Activated T-cell treated with anti-CD3 and anti-CD28 coated beads, Interleukin-2, amount 50 U/mL, for 1 hour (primary cell): ENCODE data around the gene UGGT2.
A peak's percentile ranks its signal among the peaks of the same experiment; 100 is the strongest.
"Not testable (repeated sequence)": the region's sequence is repeated elsewhere in the genome, so short reads cannot be mapped to it uniquely, and the experiment has no call there.

Experiments used
- DNase-seq: peaks from one replicate; pipeline ENCODE4 v3.0.0-alpha.2; 2020

Gene UGGT2

GRCh38 chr13:95882121-95882520 is 171.1 kb downstream of the UGGT2 start:
- no peak for DNase-seq

- DNase-seq: no peak
Observed at GRCh38 chr13:95880331-95880730, 172.9 kb downstream of the UGGT2 start.

DNA sequence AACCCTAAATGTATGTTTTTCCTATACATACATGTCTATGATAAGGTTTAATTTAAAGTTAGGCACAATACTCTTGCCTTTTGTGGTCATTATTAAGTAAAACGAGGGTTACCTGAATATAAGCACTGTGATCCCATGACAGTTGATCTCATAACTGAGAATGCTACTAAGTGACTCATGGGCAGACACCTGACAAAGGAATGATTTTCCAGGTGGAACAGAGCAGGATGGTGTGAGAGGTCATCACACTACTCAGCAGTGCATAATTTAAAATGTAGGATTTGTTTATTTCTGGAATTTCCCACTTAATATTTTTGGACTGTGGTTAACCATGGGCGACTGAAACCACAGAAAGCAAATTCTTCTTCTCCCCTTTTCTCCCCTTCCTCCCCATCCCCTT is 178.9 kb downstream of the UGGT2 start:
- DNase-seq: no peak

DNA sequence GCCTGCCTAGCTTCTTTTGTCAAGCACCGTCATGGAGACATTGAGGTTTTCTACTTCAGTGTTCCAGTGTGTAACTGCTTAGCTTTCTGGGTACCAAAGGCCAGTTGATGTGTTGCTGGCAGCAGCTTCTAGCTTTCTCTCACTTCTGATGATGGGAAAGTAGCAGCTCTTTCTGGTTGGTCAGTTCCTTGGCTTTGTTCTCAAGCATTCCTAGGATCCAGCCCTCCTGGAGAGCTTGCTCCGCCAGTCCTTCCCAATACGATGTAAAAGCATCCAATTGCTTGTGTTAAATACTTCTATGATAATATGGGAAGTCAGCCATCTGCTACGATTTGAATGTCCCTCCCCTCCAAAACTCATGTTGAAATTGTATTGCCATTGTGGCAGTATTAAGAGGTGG is 182.8 kb downstream of the UGGT2 start:
- no peak for DNase-seq

GRCh38 chr13:95865080-95865615 is 188.1 kb downstream of the UGGT2 start:
- no peak for DNase-seq

- no peak for DNase-seq
Observed at GRCh38 chr13:95862408-95862807, 190.8 kb downstream of the UGGT2 start.

DNA sequence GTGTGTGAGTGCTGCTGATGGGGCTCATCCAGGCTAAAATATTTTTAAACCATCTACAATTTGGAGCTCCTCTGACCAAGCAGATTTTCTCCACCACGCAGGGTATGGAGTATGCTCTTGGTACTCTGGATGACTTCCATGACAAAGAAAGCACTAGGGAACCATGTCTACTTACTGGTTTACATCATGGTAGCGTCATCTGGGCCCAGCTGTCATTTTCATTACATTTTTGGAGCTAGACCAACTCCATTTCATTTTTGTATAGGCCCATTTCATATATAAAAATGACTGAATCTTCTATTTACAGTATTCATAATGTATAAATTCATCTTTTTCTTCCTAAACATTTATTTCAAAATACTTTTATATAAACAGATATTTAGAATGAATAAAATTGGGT is 191.9 kb downstream of the UGGT2 start:
- DNase-seq: no peak

DNA sequence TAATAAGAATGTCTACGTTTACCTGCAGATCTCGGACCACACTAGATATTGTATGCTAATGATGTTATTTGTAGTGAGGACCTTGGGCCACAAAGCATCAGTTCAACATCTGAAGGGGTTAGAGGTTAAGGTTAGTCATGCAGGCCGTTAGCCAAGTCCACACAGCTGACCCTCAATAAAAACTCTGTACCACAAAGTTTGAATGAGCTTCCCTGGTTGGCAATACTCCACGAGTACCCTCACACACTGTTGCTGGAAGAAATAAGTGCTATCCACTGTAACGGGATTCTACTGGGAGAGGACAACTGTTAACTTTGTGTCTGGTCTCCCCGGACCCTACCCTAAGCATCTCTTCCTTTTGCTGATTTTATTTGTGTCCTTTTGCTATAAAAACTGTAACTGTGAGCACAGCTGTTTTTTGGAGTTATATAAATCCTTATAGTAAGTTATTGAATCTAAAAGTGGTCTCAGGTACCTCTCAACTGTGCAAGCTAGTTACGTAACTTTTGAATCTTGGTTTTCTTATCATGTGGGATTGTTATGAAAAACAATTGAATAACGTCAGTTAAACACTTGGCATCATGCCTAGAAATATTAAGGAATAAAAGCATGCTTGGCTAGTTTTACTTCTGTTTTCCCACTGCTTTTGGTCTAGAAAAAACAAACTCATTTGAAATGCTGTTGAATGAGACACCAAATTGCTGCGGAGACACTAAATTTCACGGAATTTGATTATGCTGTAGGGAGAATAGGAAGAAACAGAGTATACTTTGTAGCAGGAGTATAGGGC is 194.7 kb downstream of the UGGT2 start:
- no peak for DNase-seq

- not testable (repeated sequence) for DNase-seq
Observed at GRCh38 chr13:95845656-95846055, 207.5 kb downstream of the UGGT2 start.

DNA sequence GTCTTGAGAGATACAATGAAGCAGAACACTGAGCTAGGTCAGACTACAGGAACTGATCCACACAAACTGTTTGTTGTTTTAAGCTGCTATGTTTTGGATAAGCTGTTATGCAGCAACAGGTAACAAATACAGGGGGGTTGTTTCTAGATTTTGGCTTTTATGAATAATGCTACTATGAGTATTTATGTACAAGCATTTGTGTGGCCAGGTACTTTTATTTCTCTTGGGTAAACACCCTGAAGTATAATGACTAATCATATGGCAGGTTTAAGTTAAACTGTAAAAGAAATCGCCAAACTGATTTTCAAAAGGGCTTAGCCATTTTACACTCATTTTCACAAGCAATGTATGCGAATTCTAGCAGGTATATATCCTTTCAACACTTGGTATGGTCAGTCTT is 210.3 kb downstream of the UGGT2 start:
- DNase-seq: no peak

- no peak for DNase-seq
Observed at GRCh38 chr13:95841894-95842293, 211.3 kb downstream of the UGGT2 start.

GRCh38 chr13:95834134-95834765 is 219.0 kb downstream of the UGGT2 start:
- peak; percentile 68 for DNase-seq

DNA sequence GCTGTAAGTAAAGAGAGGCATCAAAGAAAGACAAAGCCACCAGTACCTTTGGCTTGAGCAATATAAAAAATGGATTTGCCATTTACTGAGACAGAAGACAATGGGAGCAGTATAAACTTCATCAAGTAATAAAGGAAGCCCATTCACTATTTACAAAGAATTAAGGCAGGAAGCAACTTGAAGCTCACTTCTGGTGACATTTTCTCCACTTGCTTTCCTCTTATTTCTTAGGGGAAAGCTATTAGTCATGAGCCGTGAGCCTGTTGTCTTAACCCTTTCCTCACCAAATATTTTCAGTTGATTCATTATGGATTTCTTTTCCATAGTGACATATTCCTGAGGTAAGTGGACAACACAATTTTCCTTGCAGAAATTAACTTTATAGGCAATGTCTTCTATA is 219.5 kb downstream of the UGGT2 start:
- DNase-seq: no peak

DNA sequence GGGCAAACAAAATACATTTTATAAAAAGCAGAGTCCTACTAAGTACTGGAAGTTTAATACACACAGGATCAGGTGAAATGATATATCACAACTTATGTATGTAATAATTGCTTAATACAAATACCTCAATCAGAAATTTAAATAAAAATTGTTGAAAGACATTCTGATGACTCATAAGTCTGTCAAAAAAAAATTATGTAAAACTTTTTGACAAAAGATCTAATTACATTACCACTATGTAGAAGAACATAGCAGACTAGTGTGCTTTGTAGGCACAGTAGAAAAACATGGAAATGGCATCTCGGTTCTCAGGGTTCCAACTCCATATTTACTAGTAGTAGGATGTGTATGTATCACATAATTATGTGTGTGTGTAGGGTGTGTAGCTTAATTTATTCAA is 220.1 kb downstream of the UGGT2 start:
- DNase-seq: no peak

GRCh38 chr13:95822303-95822702 is 230.9 kb downstream of the UGGT2 start:
- DNase-seq: no peak

DNA sequence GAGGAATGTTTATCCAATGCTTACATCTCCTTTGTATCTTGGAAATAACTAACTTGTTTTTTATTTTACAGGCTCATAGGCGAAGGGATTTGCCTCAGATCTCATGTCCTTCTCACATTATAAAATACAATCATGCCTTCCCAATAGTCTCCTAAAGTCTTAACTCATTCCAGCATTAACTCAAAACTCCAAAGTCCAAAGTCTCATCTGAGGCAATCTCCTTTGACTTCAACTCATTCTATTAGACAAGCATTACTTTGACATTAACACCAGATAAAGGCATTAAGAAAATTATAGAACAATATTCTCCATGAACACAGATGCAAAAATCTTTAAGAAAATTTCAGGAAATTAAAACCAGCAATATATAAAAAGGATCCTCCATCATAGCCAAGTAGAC is 238.7 kb downstream of the UGGT2 start:
- DNase-seq: no peak

- DNase-seq: no peak
Observed at GRCh38 chr13:95813139-95813538, 240.1 kb downstream of the UGGT2 start.

DNA sequence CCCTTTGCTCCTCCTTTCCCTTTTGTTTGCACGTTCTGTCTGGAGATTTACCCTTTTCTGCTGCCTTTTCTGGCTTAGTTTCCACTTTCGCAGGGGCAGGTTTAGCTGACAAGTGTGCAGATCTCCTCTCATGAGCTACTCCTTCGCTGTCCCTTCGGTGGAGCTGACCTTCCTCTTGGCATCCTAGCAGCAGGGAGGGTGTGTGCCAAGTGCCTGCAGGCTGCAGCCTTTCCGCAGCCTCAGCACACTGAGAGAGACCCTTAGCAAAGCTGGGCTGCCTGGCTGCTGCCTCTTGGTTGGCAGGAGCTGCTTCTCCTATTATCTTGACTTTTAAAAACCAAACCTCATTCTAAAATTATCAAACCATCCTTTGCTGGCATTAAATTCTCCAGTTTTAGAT is 243.8 kb downstream of the UGGT2 start:
- no peak for DNase-seq

DNA sequence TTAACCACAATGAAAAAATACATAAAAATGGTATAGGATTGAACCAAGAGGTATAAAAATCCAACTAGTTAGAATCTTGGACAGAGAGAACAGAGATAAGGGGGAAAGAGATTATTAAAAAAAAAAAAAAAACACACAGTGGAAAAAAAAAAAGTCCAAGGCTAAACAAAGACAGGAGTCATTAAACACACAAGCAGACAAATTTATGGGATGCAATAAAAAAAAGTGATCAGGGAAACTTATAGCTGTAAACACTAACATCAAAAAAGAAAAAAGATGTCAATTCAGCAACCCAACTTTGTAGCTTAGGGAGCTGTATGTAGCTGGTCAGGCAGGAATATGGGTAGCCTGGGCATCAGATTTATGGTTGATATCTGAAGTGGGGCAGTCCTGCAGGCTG is 247.3 kb downstream of the UGGT2 start:
- DNase-seq: no peak

- DNase-seq: no peak
Observed at GRCh38 chr13:95801825-95802224, 251.4 kb downstream of the UGGT2 start.

DNA sequence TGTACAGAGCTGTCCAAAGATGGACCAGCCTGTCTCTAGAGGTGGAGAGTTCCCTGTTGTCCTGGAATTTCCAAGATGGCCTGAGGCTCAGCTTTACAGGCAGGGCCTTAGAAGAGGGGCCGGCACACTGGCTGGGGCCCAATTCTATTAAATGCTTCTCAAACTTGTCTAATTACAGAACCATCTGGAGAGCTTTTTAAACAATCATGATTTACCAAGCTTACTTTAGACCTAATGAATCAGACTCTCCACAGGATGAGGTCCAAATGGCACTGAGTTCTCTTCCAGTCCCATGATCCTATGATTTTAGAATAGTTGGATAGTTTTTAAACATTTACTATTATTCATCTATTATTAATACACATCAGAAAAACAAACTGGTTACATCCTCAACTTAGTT is 252.8 kb downstream of the UGGT2 start:
- no peak for DNase-seq

DNA sequence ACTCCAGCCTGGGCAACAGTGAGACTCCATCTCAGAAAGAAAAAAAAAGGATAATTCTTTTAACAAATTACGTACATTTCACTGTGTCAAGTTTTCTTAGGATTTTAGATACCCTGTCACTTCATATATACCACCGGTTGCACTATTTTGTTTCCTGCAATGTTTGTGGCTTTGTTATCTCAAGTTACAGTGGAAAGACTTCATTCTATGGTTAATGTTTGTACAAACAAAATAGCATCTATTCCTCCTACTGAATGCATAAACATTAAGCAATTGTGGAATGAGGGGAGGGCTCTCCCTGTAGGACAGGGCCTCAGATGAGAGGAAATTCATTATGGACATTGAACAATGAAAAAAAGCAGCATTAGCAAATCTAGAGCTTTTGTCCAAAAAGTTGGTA is 256.2 kb downstream of the UGGT2 start:
- no peak for DNase-seq

DNA sequence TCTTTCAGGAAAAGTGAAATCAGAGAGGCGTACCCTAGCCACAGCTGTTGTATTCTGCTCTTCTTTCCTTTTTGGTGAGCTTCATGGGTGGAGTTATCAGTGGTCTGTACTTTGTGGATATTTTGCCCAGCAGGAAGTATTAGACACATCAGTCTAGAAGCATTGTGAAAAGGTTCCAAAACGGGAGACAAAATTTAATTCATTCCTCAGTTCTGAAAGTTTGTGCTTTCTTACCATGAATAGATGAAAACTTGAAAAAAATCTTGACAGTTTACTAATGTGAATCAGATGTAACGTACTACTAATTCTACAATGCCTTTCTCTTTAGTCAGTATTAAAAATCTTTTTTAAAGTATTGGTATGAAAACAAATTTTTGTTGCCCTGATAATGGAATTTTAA is 259.4 kb downstream of the UGGT2 start:
- no peak for DNase-seq

- DNase-seq: no peak
Observed at GRCh38 chr13:95793018-95793555, 260.1 kb downstream of the UGGT2 start.
